ENCODE results near the gene UBAC1.

UBAC1 gene

DNA sequence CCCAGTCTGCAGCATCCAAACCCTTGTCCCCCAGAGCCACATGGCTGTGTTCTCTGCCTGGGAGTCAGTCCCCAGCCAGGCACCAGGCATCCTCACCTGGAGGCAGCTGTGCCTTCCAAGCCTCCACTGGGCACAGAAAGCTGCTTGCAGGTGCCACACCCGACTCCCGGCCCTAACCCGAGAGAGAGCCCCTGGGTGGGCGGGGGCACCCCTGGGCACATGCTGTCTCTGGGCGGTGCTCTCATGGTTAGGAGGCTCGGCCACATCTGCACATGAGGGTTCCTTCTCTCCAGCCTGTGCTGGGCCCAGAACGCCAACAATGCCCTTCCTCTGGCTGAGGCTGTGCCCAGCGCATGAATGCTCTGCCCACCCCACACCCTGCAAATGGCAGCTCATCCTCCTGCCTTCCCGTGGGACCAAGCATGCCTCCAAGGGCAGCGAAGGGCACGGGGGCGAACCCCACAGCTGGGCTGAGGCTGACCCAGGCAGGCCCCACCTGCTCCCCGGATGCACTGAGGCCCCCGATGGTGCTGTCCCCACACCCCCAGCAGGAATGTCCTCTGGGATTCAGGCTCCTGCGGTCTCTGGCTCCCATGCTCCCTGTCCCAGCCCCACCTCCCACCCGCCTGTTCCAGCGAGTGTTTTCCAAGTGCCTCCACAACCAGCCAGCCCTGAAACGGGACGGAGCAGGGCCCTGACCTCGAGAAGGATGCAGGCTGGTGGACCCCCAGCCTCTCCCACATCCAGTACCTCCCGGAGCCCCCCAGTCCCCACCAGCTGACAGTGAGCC is 31.3 kb downstream of the UBAC1 start:
- TF ChIP-seq MYC (IDR thresholded peaks at IDR 0.05; ENCODE audit: low read depth, low read length): no peak
- TF ChIP-seq POLR2A (IDR thresholded peaks at IDR 0.05; ENCODE audit: extremely low read depth, insufficient read length): no peak
- no peak for TF ChIP-seq MAX (IDR thresholded peaks at IDR 0.05; ENCODE audit: low read depth, low read length)
- TF ChIP-seq, protein P1, sequence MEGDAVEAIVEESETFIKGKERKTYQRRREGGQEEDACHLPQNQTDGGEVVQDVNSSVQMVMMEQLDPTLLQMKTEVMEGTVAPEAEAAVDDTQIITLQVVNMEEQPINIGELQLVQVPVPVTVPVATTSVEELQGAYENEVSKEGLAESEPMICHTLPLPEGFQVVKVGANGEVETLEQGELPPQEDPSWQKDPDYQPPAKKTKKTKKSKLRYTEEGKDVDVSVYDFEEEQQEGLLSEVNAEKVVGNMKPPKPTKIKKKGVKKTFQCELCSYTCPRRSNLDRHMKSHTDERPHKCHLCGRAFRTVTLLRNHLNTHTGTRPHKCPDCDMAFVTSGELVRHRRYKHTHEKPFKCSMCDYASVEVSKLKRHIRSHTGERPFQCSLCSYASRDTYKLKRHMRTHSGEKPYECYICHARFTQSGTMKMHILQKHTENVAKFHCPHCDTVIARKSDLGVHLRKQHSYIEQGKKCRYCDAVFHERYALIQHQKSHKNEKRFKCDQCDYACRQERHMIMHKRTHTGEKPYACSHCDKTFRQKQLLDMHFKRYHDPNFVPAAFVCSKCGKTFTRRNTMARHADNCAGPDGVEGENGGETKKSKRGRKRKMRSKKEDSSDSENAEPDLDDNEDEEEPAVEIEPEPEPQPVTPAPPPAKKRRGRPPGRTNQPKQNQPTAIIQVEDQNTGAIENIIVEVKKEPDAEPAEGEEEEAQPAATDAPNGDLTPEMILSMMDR (IDR thresholded peaks at IDR 0.05; ENCODE audit: low read depth, low read length): no peak
- no peak for DNase-seq (ENCODE audit: low read depth)
- H3K4me3 ChIP-seq (ENCODE audit: low read depth, low read length): no peak overlapping the region

- TF ChIP-seq MAX (IDR thresholded peaks at IDR 0.05; ENCODE audit: low read depth, low read length) (no peak), MYC (IDR thresholded peaks at IDR 0.05; ENCODE audit: low read depth, low read length) (no peak), POLR2A (IDR thresholded peaks at IDR 0.05; ENCODE audit: extremely low read depth, insufficient read length) (no peak)
- TF ChIP-seq, protein P1 (IDR thresholded peaks at IDR 0.05; ENCODE audit: low read depth, low read length): no peak
- no peak for DNase-seq (ENCODE audit: low read depth)
- no peak overlapping the region for H3K4me3 ChIP-seq (ENCODE audit: low read depth, low read length)
These were observed 32.2 kb downstream of the UBAC1 start for GRCh38 chr9:135928731-135929655.

DNA sequence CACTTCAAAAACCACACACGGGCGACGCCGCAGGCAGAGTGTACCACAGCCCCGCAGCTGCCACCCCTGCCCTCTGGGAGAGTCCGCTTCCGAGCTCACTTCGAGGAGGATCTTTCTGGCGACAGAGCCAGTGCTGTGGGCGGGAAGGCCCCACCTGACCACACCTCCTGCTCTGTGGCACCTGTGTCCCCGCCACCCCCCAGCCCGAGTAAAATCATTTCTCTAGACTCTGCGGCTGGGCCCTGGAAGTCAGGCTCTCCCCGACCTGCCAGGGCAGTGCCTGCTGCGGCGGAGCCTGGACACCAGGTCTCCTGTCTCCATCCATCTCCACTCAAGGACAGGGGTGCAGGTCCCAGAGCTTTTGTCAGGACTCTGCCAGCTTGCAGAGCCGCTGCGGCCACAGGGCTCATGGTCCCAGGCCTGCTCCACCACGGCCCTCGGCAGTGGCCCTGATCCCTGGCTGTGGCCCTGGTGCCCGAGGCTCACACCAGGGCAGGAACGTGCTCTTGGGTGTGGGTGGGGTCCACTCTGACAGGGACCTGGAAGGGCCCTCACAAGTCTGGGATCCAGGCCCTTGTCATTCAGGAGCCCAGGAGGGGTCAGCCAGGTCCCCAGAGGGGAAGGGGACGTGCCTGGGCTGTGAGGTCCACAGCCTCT is 33.0 kb downstream of the UBAC1 start:
- TF ChIP-seq MAX (IDR thresholded peaks at IDR 0.05; ENCODE audit: low read depth, low read length) (no peak), MYC (IDR thresholded peaks at IDR 0.05; ENCODE audit: low read depth, low read length) (no peak), POLR2A (IDR thresholded peaks at IDR 0.05; ENCODE audit: extremely low read depth, insufficient read length) (no peak)
- TF ChIP-seq, protein P1 (IDR thresholded peaks at IDR 0.05; ENCODE audit: low read depth, low read length): no peak

DNA sequence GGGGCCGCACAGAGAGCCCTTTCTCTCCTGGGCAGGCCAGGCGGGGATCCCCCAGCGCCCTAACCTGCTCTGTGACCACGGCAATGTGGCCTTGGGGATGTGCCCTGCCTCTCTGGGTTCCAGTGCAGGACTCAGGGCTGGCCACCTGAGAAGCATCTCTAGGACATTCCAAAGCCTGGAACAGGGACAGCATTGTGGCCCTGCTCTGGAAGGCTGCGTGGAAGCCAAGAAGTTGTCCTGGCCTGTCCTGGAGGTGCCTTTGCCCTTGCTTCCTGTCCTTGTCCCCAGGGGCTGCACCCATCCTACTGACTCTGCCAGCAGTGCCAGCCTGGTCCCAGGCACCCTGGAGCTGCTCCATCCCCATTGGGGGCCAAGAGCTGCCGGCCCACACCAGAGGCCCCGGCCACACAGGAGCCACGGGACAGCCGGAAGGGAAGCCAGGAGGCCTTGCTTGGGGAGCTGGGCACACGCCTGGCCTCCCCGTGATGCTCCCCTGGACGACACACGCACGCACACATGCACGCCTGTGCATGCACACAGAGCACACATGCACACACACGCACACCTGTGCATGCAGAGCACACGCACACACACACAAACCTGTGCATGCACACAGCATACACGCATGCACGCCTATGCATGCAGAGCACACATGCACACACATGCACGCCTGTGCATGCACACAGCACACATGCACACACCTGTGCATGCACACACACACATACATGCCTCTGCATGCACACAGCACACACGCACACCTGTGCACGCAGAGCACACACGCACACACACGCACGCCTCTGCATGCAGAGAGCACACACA is 33.8 kb downstream of the UBAC1 start:
- TF ChIP-seq, protein P1 (IDR thresholded peaks at IDR 0.05; ENCODE audit: low read depth, low read length): no peak
- TF ChIP-seq POLR2A (IDR thresholded peaks at IDR 0.05; ENCODE audit: extremely low read depth, insufficient read length) (no peak), MYC (IDR thresholded peaks at IDR 0.05; ENCODE audit: low read depth, low read length) (no peak), MAX (IDR thresholded peaks at IDR 0.05; ENCODE audit: low read depth, low read length) (no peak)
- DNase-seq (ENCODE audit: low read depth): no peak
- H3K4me3 ChIP-seq (ENCODE audit: low read depth, low read length): no peak overlapping the region

More for the DNA sequence above, 33.0 kb downstream of the UBAC1 start:
- DNase-seq (ENCODE audit: low read depth): no peak
- no peak overlapping the region for H3K4me3 ChIP-seq (ENCODE audit: low read depth, low read length)
